RPMI7951 (cell line): ENCODE measurements around the gene SHTN1. TPM values are rescaled to one million over a fixed set of nuclear protein-coding genes. Genes with fewer than 3 reads are reported as not detected.
A peak's percentile ranks its signal among the peaks of the same experiment; 100 is the strongest.

Experiments
- DNase-seq: peaks from one replicate; pipeline ENCODE4 v3.0.0-alpha.2; 2012; ENCODE audit warnings: low read depth
- total RNA-seq: library from RNA; depleted of rRNA; stranded (reverse); fragments of >200 nt; shearing (Covaris generic); gene quantifications from 2 replicates; pipeline ENCODE4 v1.2.3, GENCODE V29; 2014; rRNA removed

The SHTN1 gene
- 3.4 and 3.6 TPM in 2 replicates for total RNA-seq

GRCh38 chr10:117005026-117005526, at the start of gene SHTN1:
Gene SHTN1, minus strand, starts transcription at chr10:117005187. Its CDS starts 108 bp downstream, at chr10:117005079.
- DNase-seq: peak; percentile 53

- DNase-seq: no peak
Measured at GRCh38 chr10:117053482-117053881, 48.5 kb upstream of the SHTN1 start.

- DNase-seq: no peak
Measured at GRCh38 chr10:117047947-117048346, 43.0 kb upstream of the SHTN1 start.

GRCh38 chr10:117016266-117016665, 11.3 kb upstream of the SHTN1 start:
- DNase-seq: no peak

GRCh38 chr10:117014835-117015234, 9.8 kb upstream of the SHTN1 start:
- DNase-seq: peak; percentile 56

GRCh38 chr10:117007080-117007479, 2.1 kb upstream of the SHTN1 start:
- peak; percentile 86 for DNase-seq

GRCh38 chr10:117005527-117006055, 604 bp upstream of the SHTN1 start:
- DNase-seq: peak; percentile 5

GRCh38 chr10:117004227-117005025, 561 bp downstream of the SHTN1 start:
- DNase-seq: peak; percentile 63

- no peak for DNase-seq
Measured at GRCh38 chr10:117003336-117003735, 1.7 kb downstream of the SHTN1 start.

GRCh38 chr10:117002206-117002605, 2.8 kb downstream of the SHTN1 start:
- no peak for DNase-seq

- DNase-seq: no peak
Measured at GRCh38 chr10:117001144-117001543, 3.8 kb downstream of the SHTN1 start.

GRCh38 chr10:117000580-117000979, 4.4 kb downstream of the SHTN1 start:
- DNase-seq: no peak

GRCh38 chr10:116998172-116998571, 6.8 kb downstream of the SHTN1 start:
- no peak for DNase-seq

GRCh38 chr10:116997015-116997414, 8.0 kb downstream of the SHTN1 start:
- no peak for DNase-seq

GRCh38 chr10:116995648-116996047, 9.3 kb downstream of the SHTN1 start:
- no peak for DNase-seq

GRCh38 chr10:116994113-116994890, 10.7 kb downstream of the SHTN1 start:
- no peak for DNase-seq

GRCh38 chr10:116993610-116994009, 11.4 kb downstream of the SHTN1 start:
- DNase-seq: no peak

GRCh38 chr10:116992183-116992582, 12.8 kb downstream of the SHTN1 start:
- no peak for DNase-seq

- no peak for DNase-seq
Measured at GRCh38 chr10:116990276-116990800, 14.6 kb downstream of the SHTN1 start.

- no peak for DNase-seq
Measured at GRCh38 chr10:116989439-116989838, 15.5 kb downstream of the SHTN1 start.

- DNase-seq: no peak
Measured at GRCh38 chr10:116988311-116988710, 16.7 kb downstream of the SHTN1 start.

- no peak for DNase-seq
Measured at GRCh38 chr10:116985611-116986010, 19.4 kb downstream of the SHTN1 start.
